Endodermal cell (in vitro differentiated cells): Measurements from ENCODE around the gene MAP4K2. TPM values are rescaled to one million over a fixed set of nuclear protein-coding genes. Genes with fewer than 3 reads are reported as not detected.

Experiments
- DNase-seq: peaks from one replicate; pipeline ENCODE4 v3.0.0-alpha.2; 2017
- H3K27ac ChIP-seq: 2 replicates; pipeline ENCODE4 v1.5.1; 2013; ENCODE audit warnings: mild to moderate bottlenecking, low read depth, low read length, moderate library complexity
- H3K27me3 ChIP-seq: 2 replicates; pipeline ENCODE4 v1.6.1; 2013; ENCODE audit warnings: mild to moderate bottlenecking, low read length, moderate library complexity; ENCODE audit not compliant: insufficient read depth, control insufficient read depth, poor library complexity, severe bottlenecking
- H3K36me3 ChIP-seq: 2 replicates; pipeline ENCODE4 v1.7.0; 2013; ENCODE audit warnings: mild to moderate bottlenecking, low read length, moderate library complexity; ENCODE audit not compliant: control insufficient read depth, insufficient read depth
- H3K4me1 ChIP-seq: one replicate; pipeline ENCODE4 v1.7.0; 2013; ENCODE audit warnings: low read length; ENCODE audit not compliant: control insufficient read depth, insufficient read depth
- H3K4me3 ChIP-seq: 2 replicates; pipeline ENCODE4 v1.5.1; 2013; ENCODE audit warnings: mild to moderate bottlenecking, low read length, moderate library complexity
- H3K9ac ChIP-seq: 2 replicates; pipeline ENCODE4 v1.6.1; 2013; ENCODE audit warnings: mild to moderate bottlenecking, low read length, moderate library complexity; ENCODE audit not compliant: poor library complexity, severe bottlenecking; ENCODE audit errors: extremely low read depth
- H3K9me3 ChIP-seq: 2 replicates; pipeline ENCODE4 v1.6.1; 2013; ENCODE audit warnings: mild to moderate bottlenecking, low read length, moderate library complexity; ENCODE audit not compliant: control insufficient read depth
- H3K27ac Mint-ChIP-seq: 2 replicates; pipeline ENCODE4 v1.8.0; 2020; ENCODE audit warnings: mixed read lengths
- H3K27me3 Mint-ChIP-seq: 2 replicates; pipeline ENCODE4 v1.8.0; 2021; ENCODE audit warnings: mild to moderate bottlenecking, mixed read lengths; ENCODE audit not compliant: insufficient read depth
- H3K36me3 Mint-ChIP-seq: 2 replicates; pipeline ENCODE4 v1.8.0; 2020; ENCODE audit warnings: low read depth, mixed read lengths
- H3K4me1 Mint-ChIP-seq: 2 replicates; pipeline ENCODE4 v1.8.0; 2020; ENCODE audit warnings: mixed read lengths
- H3K4me3 Mint-ChIP-seq: 2 replicates; pipeline ENCODE4 v1.8.0; 2020; ENCODE audit warnings: mild to moderate bottlenecking, moderate library complexity, mixed read lengths
- H3K9me3 Mint-ChIP-seq: 2 replicates; pipeline ENCODE4 v1.8.0; 2020; ENCODE audit warnings: mild to moderate bottlenecking, mixed read lengths
- CTCF ChIP-seq: fragments of 200-600 bp; sonication (generic); conservative IDR thresholded peaks from 2 replicates; pipeline ENCODE4 v1.5.0; 2021; ENCODE audit warnings: antibody characterized with exemption, mild to moderate bottlenecking
- WGBS, 2 experiments: methylation state at CpG; one replicate each; pipeline versions ENCODE4 v1.1.5 to v1.1.7; 2013; ENCODE audit warnings: missing lambda C conversion rate in 2 of 2, mixed read lengths in 1 of 2; ENCODE audit not compliant: insufficient coverage in 1 of 2, insufficient read length in 1 of 2; 5-methylcytosine and 5-hydroxymethylcytosine counted together
- total RNA-seq, 2 donors: library from RNA; stranded (reverse); fragmentation: NEBNext Ultra II Directional in 1 of 2; extraction: Animal tissue kit (Norgen Biotek cat#: 25700) in 1 of 2; gene quantifications; 2 replicates in 1 of 2; 3 replicates in 1 of 2; pipeline ENCODE4 v1.2.1, GENCODE V29; 2021

The MAP4K2 gene
- total RNA-seq, 2 donors from 2014 or later: 24.7 to 32.4 TPM

- Histone ChIP-seq H3K36me3 (peaks cover 49% of the 10 kb centered on the region), H3K27me3 (no peaks in the 10 kb centered on the region), H3K9me3 (no peaks in the 10 kb centered on the region), H3K27ac (peak overlapping the region; percentile 98), H3K4me1 (peaks cover 5% of the 10 kb centered on the region), H3K4me3 (peak overlapping the region; percentile 86), H3K9ac (peak overlapping the region; percentile 72)
- TF ChIP-seq CTCF: no peak
- DNase-seq: peak; percentile 89
- Mint-ChIP-seq H3K36me3 (peaks cover 47% of the 10 kb centered on the region), H3K4me3 (peak overlapping the region; percentile 79), H3K27ac (peak overlapping the region; percentile 91), H3K9me3 (no peaks in the 10 kb centered on the region), H3K27me3 (no peaks in the 10 kb centered on the region), H3K4me1 (peaks cover 17% of the 10 kb centered on the region)
- WGBS, 2 experiments: 0% methylated on average over 6 to 91 of the region's 98 CpGs
These were observed 25.4 kb downstream of the MAP4K2 start for GRCh38 chr11:64777449-64778222.

GRCh38 chr11:64776875-64777274 is 26.1 kb downstream of the MAP4K2 start:
- peak overlapping the region; percentile 42 for H3K9ac ChIP-seq
- H3K4me3 ChIP-seq: peak overlapping the region; percentile 86
- H3K27ac ChIP-seq: no peak overlapping the region
- Mint-ChIP-seq H3K27ac (peak overlapping the region; percentile 91), H3K4me1 (peaks cover 17% of the 10 kb centered on the region), H3K36me3 (peaks cover 55% of the 10 kb centered on the region), H3K4me3 (peak overlapping the region; percentile 79), H3K9me3 (no peaks in the 10 kb centered on the region), H3K27me3 (no peaks in the 10 kb centered on the region)
- H3K36me3 ChIP-seq: peaks cover 57% of the 10 kb centered on the region
- no peak for DNase-seq
- no peaks in the 10 kb centered on the region for H3K27me3 ChIP-seq
- TF ChIP-seq CTCF: no peak
- WGBS, 2 experiments: 64 to 72% methylated on average over 2 to 3 of the region's 3 CpGs
- H3K4me1 ChIP-seq: peaks cover 5% of the 10 kb centered on the region
- H3K9me3 ChIP-seq: no peaks in the 10 kb centered on the region

DNA sequence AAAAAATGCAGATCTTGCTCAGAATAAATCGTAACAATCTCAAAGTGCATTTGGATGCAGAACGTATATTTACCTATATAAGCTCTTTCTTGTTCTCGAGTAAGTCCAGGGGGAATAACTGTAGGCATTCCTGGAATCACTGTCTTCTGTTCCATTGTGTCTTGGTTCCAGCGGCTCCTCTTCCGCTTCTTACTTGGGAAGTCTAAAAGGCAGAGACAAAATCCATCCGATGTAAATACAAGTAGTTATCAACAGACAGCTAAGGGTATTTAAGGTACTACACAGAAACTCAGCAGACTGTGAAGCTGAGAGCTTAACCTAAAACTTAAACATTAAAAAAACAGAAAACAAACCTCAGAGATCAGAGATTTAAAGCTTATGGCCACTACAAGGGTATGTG is 26.6 kb downstream of the MAP4K2 start:
- Mint-ChIP-seq H3K9me3 (no peaks in the 10 kb centered on the region), H3K27ac (peak overlapping the region; percentile 91), H3K4me3 (peak overlapping the region; percentile 79), H3K36me3 (peaks cover 59% of the 10 kb centered on the region), H3K4me1 (peaks cover 17% of the 10 kb centered on the region), H3K27me3 (no peaks in the 10 kb centered on the region)
- Histone ChIP-seq H3K36me3 (peaks cover 61% of the 10 kb centered on the region), H3K9me3 (no peaks in the 10 kb centered on the region), H3K4me3 (peak overlapping the region; percentile 86), H3K27me3 (no peaks in the 10 kb centered on the region), H3K4me1 (peaks cover 5% of the 10 kb centered on the region), H3K27ac (no peak overlapping the region), H3K9ac (peak overlapping the region; percentile 42)
- DNase-seq: no peak
- WGBS, 2 experiments: 88 to 98% methylated on average over 5 to 6 of the region's 6 CpGs
- TF ChIP-seq CTCF: no peak
